ENCODE measurements around the gene EFNB3.

GRCh38 chr17:7745748-7746470 lies 40.9 kb downstream of the EFNB3 start:
- TF ChIP-seq CTCF (conservative IDR thresholded peaks at IDR 0.05; ENCODE audit: low read length) = peak; percentile 35
- no peak for TF ChIP-seq EZH2phosphoT487 (IDR thresholded peaks at IDR 0.05; ENCODE audit: borderline replicate concordance)

Data from Loucy (cell line).